Measurements from ENCODE around the gene CSTB. TPM values are rescaled to one million over a fixed set of nuclear protein-coding genes. Genes with fewer than 3 reads are reported as not detected.

The CSTB gene
- total and polyA plus RNA-seq, 2 of the 8 experiments (the other 6 are each of a cell fraction or from before 2014, with no cell fraction given) = 53.8 to 64.1 TPM

- H3K4me1 ChIP-seq (replicated peaks in 1 of 4; ENCODE audit: control insufficient read depth in 3 of 4, insufficient read depth in 4 of 4, low read length in 3 of 4) = peaks cover 0 to 21% (median 15%) of the 10 kb centered on the region in 4 experiments; a peak in 6 of 7 replicates
- no peak overlapping the region for H3K4ac ChIP-seq (replicated peaks; ENCODE audit: insufficient read length, low read depth, low read length)
- H2BK20ac ChIP-seq (ENCODE audit: low read length) = peak overlapping the region; percentile 40; the same call in 1 of the 2 replicates
- H4K20me1 ChIP-seq (replicated peaks in 1 of 2; ENCODE audit: control insufficient read depth in 1 of 2, insufficient read depth in 2 of 2, low read length in 2 of 2) = no peaks in the 10 kb centered on the region
- H2AK5ac ChIP-seq (ENCODE audit: low read depth, low read length) = peak overlapping the region; percentile 30; the same call in 1 of the 2 replicates
- H3K9ac ChIP-seq (replicated peaks in 1 of 4; ENCODE audit: extremely low read depth in 1 of 4, low read depth in 3 of 4, low read length in 3 of 4) = no peak overlapping the region
- 0 out of 2 replicates have a peak overlapping the region, but pooled peaks have one; percentile 13 for H2BK15ac ChIP-seq (ENCODE audit: low read length)
- ChIA-PET CTCF (ENCODE audit: partially characterized antibody) (interaction anchor here (0.7 to 2.1 kb wide), 7 partner anchors 10 to 75 kb away, joined by 3 to 8 read pairs (median 4); no protein-coding TSS in a partner anchor), POLR2A (ENCODE audit: partially characterized antibody) (interaction anchor here (0.5 to 2.6 kb wide), 11 partner anchors 10 to 125 kb away, joined by 3 to 13 read pairs (median 3); partner anchors contain the start of gene PDXK)
- peak overlapping the region; percentile 75 for H4K91ac ChIP-seq (replicated peaks; ENCODE audit: insufficient read length, low read length)
- no peak overlapping the region for H3K56ac ChIP-seq (replicated peaks; ENCODE audit: insufficient read length, low read depth, low read length)
- no peak overlapping the region for H2BK12ac ChIP-seq (ENCODE audit: low read depth, low read length)
- H3K27me3 ChIP-seq (replicated peaks in 1 of 4; ENCODE audit: control insufficient read depth in 3 of 4, extremely low read depth in 1 of 4, insufficient read depth in 3 of 4, low read length in 3 of 4) = no peaks in the 10 kb centered on the region
- no peak overlapping the region for H3K4me3 ChIP-seq (ENCODE audit: extremely low read depth in 1 of 4, insufficient read depth in 2 of 4, low read depth in 3 of 4, low read length in 4 of 4)
- H2AFZ ChIP-seq (ENCODE audit: low read length) = no peak overlapping the region
- FAIRE-seq (no peak), DNase-seq (ENCODE audit: low read depth in 1 of 2, low spot score in 2 of 2) (peak in 1 of 2 experiments; percentile 53)
- 0 out of 4 replicates have a peak overlapping the region, but pooled peaks of 1 of the 2 experiments have one; percentile 0 for H3K4me2 ChIP-seq (ENCODE audit: insufficient read depth in 1 of 2, low read depth in 2 of 2, low read length in 2 of 2)
- H3K23ac ChIP-seq (ENCODE audit: insufficient read length) = no peak overlapping the region
- H2BK120ac ChIP-seq (replicated peaks; ENCODE audit: low read depth, low read length) = no peak overlapping the region
- no peak overlapping the region for H3K27ac ChIP-seq (ENCODE audit: low read depth, low read length)
- 67% methylated on average over 8 of the region's 8 CpGs; no CpG with 5 or more reads in 1 of the 2 experiments for WGBS, 2 experiments (ENCODE audit: extremely low coverage in 1 of 2, insufficient coverage in 1 of 2, insufficient read length in 1 of 2, insufficient replicate concordance in 2 of 2, low coverage in 1 of 2, low lambda C conversion rate in 2 of 2, missing lambda C conversion rate in 1 of 2)
- no peaks in the 10 kb centered on the region for H3K23me2 ChIP-seq (ENCODE audit: low read depth, low read length)
- no peak overlapping the region; the same call in 1 of the 2 replicates for H3K18ac ChIP-seq (ENCODE audit: extremely low read depth, low read length)
- 0 out of 2 replicates have a peak overlapping the region, but pooled peaks have one; percentile 87 for H2BK5ac ChIP-seq (ENCODE audit: low read depth, low read length)
- no peak overlapping the region for H3K14ac ChIP-seq (ENCODE audit: insufficient read length)
- no peaks in the 10 kb centered on the region for H3K79me1 ChIP-seq (ENCODE audit: low read depth, low read length)
- H3K79me2 ChIP-seq (ENCODE audit: control insufficient read depth in 1 of 2, insufficient read depth in 2 of 2, low read length in 2 of 2) = no peaks in the 10 kb centered on the region
- no peak overlapping the region for H4K5ac ChIP-seq (ENCODE audit: insufficient read length, low read depth, low read length)
- H3K36me3 ChIP-seq (ENCODE audit: control insufficient read depth in 2 of 4, insufficient read depth in 4 of 4, low read length in 3 of 4) = peaks cover 2 to 11% (median 5%) of the 10 kb centered on the region in 4 experiments; a peak in 4 of 8 replicates
- peak overlapping the region; percentile 82; the same call in 1 of the 2 replicates for H4K8ac ChIP-seq (ENCODE audit: extremely low read depth, insufficient read depth, low read length)
- H3K9me3 ChIP-seq (ENCODE audit: insufficient read depth in 2 of 2, low read depth in 1 of 2, low read length in 1 of 2) = no peaks in the 10 kb centered on the region
- TF ChIP-seq RNF2 (IDR thresholded peaks at IDR 0.05; ENCODE audit: borderline replicate concordance, low read depth, low read length, missing control alignments, poor library complexity, severe bottlenecking) (no peak), HDAC6 (IDR thresholded peaks at IDR 0.05; ENCODE audit: low read depth, low read length) (no peak), SIX5 (IDR thresholded peaks at IDR 0.05; ENCODE audit: low read depth, low read length) (no peak), SP2 (IDR thresholded peaks at IDR 0.05; ENCODE audit: low read length) (no peak), RFX5 (IDR thresholded peaks at IDR 0.05; ENCODE audit: borderline replicate concordance, low read depth, low read length) (no peak), JUND (IDR thresholded peaks at IDR 0.05; ENCODE audit: low read length) (no peak), EZH2 (IDR thresholded peaks at IDR 0.05; ENCODE audit: low read depth, low read length, severe bottlenecking) (peak; percentile 10), TBP (IDR thresholded peaks at IDR 0.05; ENCODE audit: low read depth, low read length) (no peak), RXRA (IDR thresholded peaks at IDR 0.05; ENCODE audit: insufficient read depth, low read depth, low read length) (no peak), MAX (IDR thresholded peaks at IDR 0.05) (peak; percentile 90), BRCA1 (IDR thresholded peaks at IDR 0.05; ENCODE audit: low read depth, low read length) (no peak), E2F6 (IDR thresholded peaks at IDR 0.05) (peak; percentile 78)
These were observed 7.3 kb downstream of the CSTB start for GRCh38 chr21:43768868-43769167.
